Smooth muscle cell (in vitro differentiated cells): ENCODE data around the gene ZC4H2. TPM values are rescaled to one million over a fixed set of nuclear protein-coding genes. Genes with fewer than 3 reads are reported as not detected.

Experiments
- DNase-seq: peaks from one replicate; lab custom pipeline; 2025; ENCODE audit not compliant: unreplicated experiment; lab: John Stamatoyannopoulos, UW
- H2AFZ ChIP-seq: fragments of 200-600 bp; sonication (generic); 2 replicates; pipeline ENCODE4 v1.6.0; 2016; ENCODE audit warnings: antibody characterized with exemption, low read depth, mild to moderate bottlenecking
- H3F3A ChIP-seq: fragments of 200-600 bp; sonication (generic); 2 replicates; pipeline ENCODE4 v1.6.0; 2017; ENCODE audit warnings: antibody characterized with exemption, low read depth
- H3K27ac ChIP-seq: fragments of 200-600 bp; sonication (generic); 2 replicates; pipeline ENCODE4 v1.5.1; 2016; ENCODE audit warnings: low read depth, mild to moderate bottlenecking
- H3K27me3 ChIP-seq: fragments of 200-600 bp; sonication (generic); 2 replicates; pipeline ENCODE4 v1.6.1; 2016; ENCODE audit warnings: low read depth, mild to moderate bottlenecking
- H3K36me3 ChIP-seq: fragments of 200-600 bp; sonication (generic); 2 replicates; pipeline ENCODE4 v1.5.1; 2016; ENCODE audit warnings: low read depth
- H3K4me1 ChIP-seq: fragments of 200-600 bp; sonication (generic); 2 replicates; pipeline ENCODE4 v1.5.1; 2016; ENCODE audit warnings: low read depth
- H3K4me2 ChIP-seq: fragments of 200-600 bp; sonication (generic); 2 replicates; pipeline ENCODE4 v1.6.0; 2016; ENCODE audit warnings: mild to moderate bottlenecking
- H3K4me3 ChIP-seq: fragments of 200-600 bp; sonication (generic); 2 replicates; pipeline ENCODE4 v1.5.1; 2016; ENCODE audit warnings: mild to moderate bottlenecking
- H3K79me2 ChIP-seq: fragments of 200-600 bp; sonication (generic); 2 replicates; pipeline ENCODE4 v1.6.0; 2016; ENCODE audit warnings: low read depth, mild to moderate bottlenecking
- H3K9ac ChIP-seq: fragments of 200-600 bp; sonication (generic); 2 replicates; pipeline ENCODE4 v1.6.0; 2016; ENCODE audit warnings: low read depth
- H3K9me3 ChIP-seq: fragments of 200-600 bp; sonication (generic); replicated peaks from 2 replicates; pipeline ENCODE4 v1.5.1; 2016; ENCODE audit warnings: low read depth
- H4K20me1 ChIP-seq: fragments of 200-600 bp; sonication (generic); 2 replicates; pipeline ENCODE4 v1.6.0; 2016; ENCODE audit warnings: low read depth
- CTCF ChIP-seq: fragments of 200-600 bp; sonication (generic); IDR thresholded peaks from 2 replicates; pipeline ENCODE4 v1.5.1; 2017; ENCODE audit warnings: borderline replicate concordance, mild to moderate bottlenecking, antibody characterized with exemption; ENCODE audit not compliant: insufficient read depth, poor library complexity, severe bottlenecking
- WGBS: methylation state at CpG from one replicate; pipeline ENCODE4 v1.1.7; 2016; ENCODE audit warnings: low lambda C conversion rate; 5-methylcytosine and 5-hydroxymethylcytosine counted together
- polyA plus RNA-seq: library from polyadenylated mRNA; unstranded; fragments of >200 nt; fragmentation: Nextera tagmentation; extraction: Ambion mirVana; gene quantifications from 2 replicates; pipeline ENCODE4 v1.2.1, GENCODE V29; 2016
- total RNA-seq: library from RNA; depleted of rRNA; stranded (reverse); fragments of >200 nt; gene quantifications from 2 replicates; pipeline ENCODE4 v1.2.3, GENCODE V29; 2014

The ZC4H2 gene, protein sequence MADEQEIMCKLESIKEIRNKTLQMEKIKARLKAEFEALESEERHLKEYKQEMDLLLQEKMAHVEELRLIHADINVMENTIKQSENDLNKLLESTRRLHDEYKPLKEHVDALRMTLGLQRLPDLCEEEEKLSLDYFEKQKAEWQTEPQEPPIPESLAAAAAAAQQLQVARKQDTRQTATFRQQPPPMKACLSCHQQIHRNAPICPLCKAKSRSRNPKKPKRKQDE
- total RNA-seq = 17.6 and 22.5 TPM in 2 replicates
- polyA plus RNA-seq = 17.0 and 18.8 TPM in 2 replicates

DNA sequence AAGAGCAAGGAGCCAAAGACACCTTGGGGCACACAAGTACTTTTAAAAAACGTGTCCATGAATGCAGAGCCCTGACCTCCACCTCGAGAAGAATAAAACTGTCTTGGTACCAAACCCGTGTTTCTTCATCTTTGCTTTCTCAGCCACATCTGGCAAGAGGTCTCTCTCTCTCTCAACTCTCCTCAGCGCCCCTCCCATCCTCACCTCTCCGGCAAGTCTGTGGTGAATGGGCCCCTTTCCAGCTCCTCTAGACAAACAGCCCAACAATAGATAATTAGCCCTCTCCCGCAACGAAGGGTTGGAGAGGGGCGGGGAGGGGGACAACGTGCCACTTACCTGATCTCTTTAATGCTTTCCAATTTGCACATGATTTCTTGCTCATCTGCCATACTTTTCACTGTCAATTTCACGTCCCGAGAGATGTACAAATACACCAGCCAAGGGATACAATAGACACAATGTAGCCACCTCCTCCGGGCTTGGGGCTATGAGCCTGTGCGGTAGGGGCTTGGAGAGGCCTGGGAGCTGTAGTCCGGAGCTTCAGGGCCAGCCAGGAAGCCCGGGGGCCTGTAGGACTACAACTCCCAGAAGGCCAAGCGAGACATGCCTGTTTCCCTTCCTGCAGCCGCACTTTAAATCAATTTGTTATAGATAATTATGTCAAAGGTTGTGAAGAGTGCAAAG lies at the start of gene ZC4H2:
Gene ZC4H2 (minus strand): TSS at position 462 of the 684 bp plus-strand sequence. CDS start 73 bp downstream, at position 389.
- Histone ChIP-seq H3K36me3 (no peaks in the 10 kb centered on the region), H2AFZ (peak within 1 kb of the TSS; percentile 80), H3K79me2 (no peaks in the 10 kb centered on the region), H3K9ac (no peak within 1 kb of the TSS), H3K27ac (no peak within 1 kb of the TSS), H3F3A (no peaks in the 10 kb centered on the region), H4K20me1 (no peaks in the 10 kb centered on the region), H3K27me3 (no peaks in the 10 kb centered on the region), H3K4me2 (peak within 1 kb of the TSS; percentile 86), H3K4me1 (no peaks in the 10 kb centered on the region), H3K9me3 (no peaks in the 10 kb centered on the region), H3K4me3 (peak within 1 kb of the TSS; percentile 67)
- WGBS = 44% methylated on average over 17 of the region's 17 CpGs
- TF ChIP-seq CTCF = no peak
- DNase-seq = peak; percentile 6

- no peak for DNase-seq
- 60% methylated on average over 1 of the region's 1 CpG for WGBS
Observed at GRCh38 chrX:65017451-65017850, 41.2 kb upstream of the ZC4H2 start.

DNA sequence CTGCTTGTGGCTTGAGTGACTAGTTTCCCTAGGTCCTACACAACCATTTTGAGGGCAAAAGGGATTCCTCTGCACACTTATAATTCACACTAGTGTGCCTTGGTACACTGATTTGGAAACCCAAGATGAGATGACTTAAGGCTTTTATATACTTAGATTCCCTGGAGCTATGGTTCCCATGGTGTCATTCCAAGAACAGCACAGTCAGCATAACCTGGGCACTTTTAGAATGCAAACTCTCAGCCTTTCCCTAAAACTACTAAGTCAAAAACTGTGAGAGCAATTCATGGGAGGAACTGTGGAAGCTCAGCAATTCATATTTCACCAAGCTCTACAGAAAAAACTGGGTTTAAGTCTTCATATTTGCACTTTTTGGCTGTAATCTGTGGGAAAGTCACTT lies 38.0 kb upstream of the ZC4H2 start:
- H3K27ac ChIP-seq = no peak overlapping the region
- no peaks in the 10 kb centered on the region for H3K36me3 ChIP-seq
- H2AFZ ChIP-seq = no peak overlapping the region
- H3K4me3 ChIP-seq = no peak overlapping the region
- H3K4me2 ChIP-seq = no peak overlapping the region
- no peaks in the 10 kb centered on the region for H3F3A ChIP-seq
- no peak overlapping the region for H3K9ac ChIP-seq
- no peaks in the 10 kb centered on the region for H4K20me1 ChIP-seq
- no peaks in the 10 kb centered on the region for H3K79me2 ChIP-seq
- H3K27me3 ChIP-seq = no peaks in the 10 kb centered on the region
- H3K9me3 ChIP-seq = no peaks in the 10 kb centered on the region
- DNase-seq = no peak
- H3K4me1 ChIP-seq = no peaks in the 10 kb centered on the region
- no peak for TF ChIP-seq CTCF

More at GRCh38 chrX:65017451-65017850, 41.2 kb upstream of the ZC4H2 start:
- Histone ChIP-seq H3K9ac (no peak overlapping the region), H2AFZ (no peak overlapping the region), H3K79me2 (no peaks in the 10 kb centered on the region), H3K27ac (no peak overlapping the region), H3K4me3 (no peak overlapping the region), H4K20me1 (no peaks in the 10 kb centered on the region), H3K4me1 (no peaks in the 10 kb centered on the region), H3K4me2 (no peak overlapping the region), H3K36me3 (no peaks in the 10 kb centered on the region), H3K9me3 (no peaks in the 10 kb centered on the region), H3F3A (no peaks in the 10 kb centered on the region), H3K27me3 (no peaks in the 10 kb centered on the region)
- TF ChIP-seq CTCF = no peak
